GM19468 (cell line): ENCODE results near the gene FXYD1.

ENCODE experiments used
- ATAC-seq: cut with Tn5 transposase; IDR thresholded peaks from one replicate; pipeline ENCODE4 v1.9.1; 2021; ENCODE audit warnings: mild to moderate bottlenecking, moderate library complexity, moderate number of reproducible peaks; ENCODE audit not compliant: unreplicated experiment; ENCODE audit errors: extremely low read depth

The FXYD1 gene

DNA sequence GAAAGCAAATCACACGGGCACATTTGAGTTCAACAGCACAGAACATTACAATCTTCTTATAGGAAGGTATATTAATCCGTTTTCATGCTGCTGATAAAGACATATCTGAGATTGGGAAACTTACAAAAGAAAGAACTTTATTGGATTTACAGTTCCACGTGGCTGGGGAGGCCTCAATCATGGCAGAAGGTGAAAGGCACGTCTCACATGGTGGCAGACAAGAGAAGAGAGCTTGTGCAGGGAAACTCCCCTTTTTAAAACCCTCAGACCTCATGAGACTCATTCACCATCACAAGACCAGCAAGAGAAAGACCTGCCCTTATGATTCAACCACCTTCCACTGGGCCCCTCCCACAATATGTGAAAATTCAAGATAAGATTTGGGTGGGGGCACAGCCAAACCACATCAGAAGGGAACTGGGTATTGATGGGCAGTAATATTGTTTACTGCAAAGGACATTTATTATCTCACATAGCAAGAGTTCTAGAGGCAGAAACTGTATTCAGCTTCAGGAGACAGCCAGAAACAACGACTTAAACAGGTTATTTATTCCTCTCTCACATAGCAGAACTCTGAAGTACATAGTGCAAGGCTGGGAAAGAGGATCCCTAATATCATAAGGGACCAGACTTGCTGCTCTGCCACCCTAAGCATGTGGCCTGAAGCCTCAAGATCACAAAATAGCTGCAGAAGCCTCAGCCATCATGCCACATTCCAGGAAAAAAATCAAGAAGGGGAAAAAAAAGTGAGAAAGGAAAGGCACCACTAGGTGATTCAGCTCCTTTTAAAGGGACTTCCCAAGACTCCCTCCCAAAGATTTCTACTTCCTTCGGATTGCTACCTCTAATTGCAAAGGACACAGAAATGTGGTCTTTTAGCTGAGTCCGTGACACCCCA, 39.0 kb downstream of the FXYD1 start:
- ATAC-seq: no peak

DNA sequence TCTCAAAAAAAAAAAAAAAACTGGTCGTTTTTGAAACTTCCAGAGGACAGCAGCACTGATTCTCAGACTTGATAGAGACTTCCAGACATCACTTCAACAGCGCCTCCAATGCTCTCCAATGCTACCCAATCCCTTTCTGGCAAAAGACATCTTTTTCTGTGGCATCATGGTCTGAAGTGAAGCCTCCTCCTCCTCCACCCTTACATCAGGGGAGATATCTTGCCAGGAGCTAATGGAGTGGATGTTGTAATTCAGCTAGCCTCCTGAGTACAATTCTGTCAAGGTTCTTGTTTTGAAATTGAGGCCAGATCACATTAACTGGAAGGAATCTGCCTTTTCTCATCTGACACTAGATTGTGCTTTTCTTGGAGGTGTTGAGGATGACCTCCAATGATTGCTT, 40.1 kb downstream of the FXYD1 start:
- no peak for ATAC-seq

DNA sequence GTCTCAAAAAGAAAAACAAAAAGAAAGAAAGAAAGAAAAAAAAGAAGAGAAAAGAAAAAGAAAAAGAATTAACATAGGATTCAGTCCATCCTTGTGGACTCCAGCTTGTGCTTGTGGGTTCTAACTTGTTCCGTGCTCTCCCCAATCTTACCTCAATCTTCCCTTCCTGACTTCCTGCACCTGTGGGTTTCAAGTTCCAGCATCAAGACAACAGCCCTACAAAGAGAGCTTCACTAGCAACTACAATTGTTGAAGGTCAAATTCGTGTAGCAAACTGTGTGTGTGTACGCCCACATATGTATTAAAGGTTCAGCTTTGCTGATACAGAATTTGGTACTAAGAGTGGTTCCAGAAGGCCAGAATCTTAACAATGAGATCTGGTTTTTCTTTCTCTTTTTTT, 41.2 kb downstream of the FXYD1 start:
- no peak for ATAC-seq

DNA sequence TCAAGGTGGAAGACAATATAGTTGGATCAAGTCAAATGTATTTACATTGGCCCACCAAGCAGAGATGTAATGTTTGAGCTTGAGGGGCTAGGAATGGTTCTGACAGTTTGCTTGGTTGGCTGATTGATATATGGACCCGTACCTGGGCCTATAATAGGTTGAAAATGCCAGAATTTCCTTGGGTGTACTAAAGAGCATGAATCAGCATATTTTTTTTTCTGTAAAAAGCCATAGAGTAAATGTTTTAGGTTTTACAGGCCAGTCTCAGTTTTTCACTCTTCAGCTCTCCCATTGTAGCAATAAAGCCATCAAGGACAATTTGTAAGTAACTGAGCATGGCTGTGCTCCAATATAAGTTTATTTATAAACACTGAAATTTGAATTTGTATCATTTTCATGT, 42.8 kb downstream of the FXYD1 start:
- ATAC-seq: no peak

DNA sequence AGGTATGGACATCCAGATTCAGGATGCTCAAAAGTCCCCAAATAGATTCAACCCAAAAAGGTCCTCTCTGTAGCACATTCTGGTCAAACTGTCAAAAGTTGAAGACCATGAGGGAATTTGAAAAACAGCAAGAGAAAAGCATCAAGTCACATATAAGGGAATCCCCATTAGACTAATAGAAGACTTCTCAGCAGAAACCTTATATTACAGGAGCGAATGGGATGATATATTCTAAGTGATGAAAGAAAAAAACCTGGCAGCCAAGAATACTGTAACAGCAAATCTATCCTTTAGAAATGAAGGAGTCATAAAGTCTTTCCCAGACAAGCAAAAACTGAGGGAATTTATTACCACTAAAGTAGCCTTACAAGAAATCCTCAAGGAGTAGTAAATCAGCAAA, 45.6 kb downstream of the FXYD1 start:
- ATAC-seq: no peak

DNA sequence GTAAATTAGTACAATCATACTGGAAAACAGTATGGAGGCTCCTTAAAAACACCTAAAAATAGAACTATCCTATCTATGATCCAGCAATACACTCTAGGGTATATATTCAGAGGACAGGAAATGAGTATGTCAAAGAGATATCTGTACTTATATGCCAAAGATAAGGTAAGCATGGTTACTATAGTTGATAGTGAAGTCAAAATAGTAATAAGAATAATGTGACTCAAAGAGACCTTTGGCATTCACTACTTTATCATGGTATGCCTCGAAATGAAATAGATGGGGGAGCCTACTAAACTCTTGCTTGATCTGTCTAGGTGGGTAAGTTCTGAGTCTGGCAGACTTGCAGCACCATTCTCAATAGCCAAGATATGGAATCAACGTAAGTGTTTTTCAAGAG, 46.3 kb downstream of the FXYD1 start:
- ATAC-seq: no peak
